Duodenal mucosa (tissue), 2 donors: ENCODE measurements around the gene SLC34A1.
"Not testable (repeated sequence)": the region's sequence is repeated elsewhere in the genome, so short reads cannot be mapped to it uniquely, and the experiment has no call there.

Source experiments
- H3K27ac ChIP-seq: one replicate; pipeline ENCODE4 v1.7.0; 2013; ENCODE audit warnings: low read depth, low read length
- H3K27me3 ChIP-seq, 2 donors: one replicate each; pipeline ENCODE4 v1.7.0; 2013; ENCODE audit warnings: low read length in 2 of 2, control low read depth in 1 of 2; ENCODE audit not compliant: insufficient read depth in 2 of 2, control insufficient read depth in 1 of 2
- H3K36me3 ChIP-seq, 2 donors: one replicate each; pipeline ENCODE4 v1.7.0; 2013; ENCODE audit warnings: low read length in 2 of 2, control low read depth in 1 of 2; ENCODE audit not compliant: insufficient read depth in 2 of 2, control insufficient read depth in 1 of 2
- H3K4me1 ChIP-seq, 2 donors: one replicate each; pipeline ENCODE4 v1.7.0; 2013; ENCODE audit warnings: low read length in 2 of 2, control low read depth in 1 of 2; ENCODE audit not compliant: insufficient read depth in 2 of 2, control insufficient read depth in 1 of 2
- H3K4me3 ChIP-seq, 2 donors: one replicate each; pipeline ENCODE4 v1.7.0; 2013; ENCODE audit warnings: low read length in 2 of 2, low read depth in 1 of 2
- H3K9ac ChIP-seq, 2 donors: one replicate each; pipeline ENCODE4 v1.7.0; 2013; ENCODE audit warnings: low read length in 2 of 2, low read depth in 1 of 2
- H3K9me3 ChIP-seq, 2 donors: one replicate each; pipeline ENCODE4 v1.7.0; 2013; ENCODE audit warnings: low read length in 2 of 2, control low read depth in 1 of 2; ENCODE audit not compliant: control insufficient read depth in 1 of 2

SLC34A1 gene

DNA sequence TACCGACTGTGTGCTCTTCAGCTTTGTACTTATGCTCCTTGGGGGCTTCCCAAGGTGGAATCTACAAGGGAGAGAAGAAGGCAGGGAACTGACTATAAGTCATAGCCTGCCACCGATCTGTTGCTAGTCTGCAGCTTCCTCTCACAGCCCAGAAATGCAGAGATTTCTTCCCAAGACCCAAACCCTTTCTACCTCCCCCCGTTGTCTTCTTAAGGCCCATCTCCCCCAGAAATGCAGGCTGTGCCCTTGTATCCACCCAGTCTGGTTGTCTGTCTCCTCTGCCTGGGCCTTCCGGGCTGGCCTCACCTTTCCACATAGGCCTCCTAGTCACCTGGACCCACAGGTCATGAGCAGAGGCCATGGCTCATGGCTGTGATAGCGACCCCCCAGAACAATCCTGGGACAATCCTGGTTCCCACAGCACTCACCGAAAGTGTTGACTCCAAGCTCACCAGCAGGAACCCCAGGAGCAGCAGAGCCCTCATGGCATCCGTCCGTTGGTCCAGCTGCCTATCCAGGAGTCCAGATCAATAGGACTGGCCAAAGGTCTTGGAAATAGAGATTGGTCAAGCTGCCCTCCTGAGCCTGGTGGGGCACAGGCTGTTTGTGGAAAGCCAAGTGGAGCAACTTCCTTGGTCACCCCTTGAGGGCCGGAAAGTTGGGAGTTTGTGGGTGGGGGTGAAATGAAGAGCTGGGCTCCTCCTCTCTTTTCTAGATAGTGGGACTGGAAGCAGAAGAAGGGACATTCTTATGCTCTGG lies 25.0 kb downstream of the SLC34A1 start, which contains the start of gene F12:
Gene F12, minus strand, starts transcription at position 522 of the 759 bp plus-strand sequence. Its CDS starts 37 bp downstream, at position 485.
- Histone ChIP-seq H3K4me3 (no peak within 1 kb of the TSS), H3K27ac (no peak within 1 kb of the TSS), H3K4me1 (peaks cover 22% of the 10 kb centered on the region in 2 donors), H3K27me3 (no peaks in the 10 kb centered on the region), H3K36me3 (no peaks in the 10 kb centered on the region), H3K9ac (no peak within 1 kb of the TSS), H3K9me3 (no peaks in the 10 kb centered on the region)

DNA sequence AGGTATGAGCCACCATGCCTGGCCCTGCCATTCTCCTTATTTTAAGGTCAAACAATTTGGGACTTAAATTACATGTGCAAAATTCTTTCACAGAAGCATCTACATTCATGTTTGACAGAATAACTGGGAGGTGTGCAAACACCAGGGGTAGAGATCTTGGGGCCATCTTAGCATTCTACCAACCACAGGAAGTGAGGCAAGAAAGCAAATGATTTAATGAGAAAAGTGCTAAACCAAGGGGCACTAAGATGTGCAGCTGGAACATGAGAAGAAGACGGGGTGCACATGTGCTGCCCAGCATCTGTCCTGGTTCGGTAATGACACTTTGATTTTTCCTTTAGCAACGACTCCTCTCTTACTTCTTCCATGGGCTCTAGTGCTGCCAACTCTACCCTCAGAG lies 26.3 kb downstream of the SLC34A1 start:
- no peaks in the 10 kb centered on the region for H3K36me3 ChIP-seq
- H3K4me3 ChIP-seq, result no peak overlapping the region
- no peaks in the 10 kb centered on the region for H3K27me3 ChIP-seq
- no peak overlapping the region for H3K9ac ChIP-seq
- H3K9me3 ChIP-seq, result no peaks in the 10 kb centered on the region
- H3K4me1 ChIP-seq, result peaks cover 10 to 12% of the 10 kb centered on the region in 2 donors
- H3K27ac ChIP-seq, result no peak overlapping the region

- H3K36me3 ChIP-seq, result no peaks in the 10 kb centered on the region
- H3K4me3 ChIP-seq, result peak overlapping the region; percentile 55 to 61
- peak overlapping the region; percentile 24 for H3K27ac ChIP-seq
- H3K9ac ChIP-seq, result peak overlapping the region; percentile 10 to 48
- no peaks in the 10 kb centered on the region for H3K27me3 ChIP-seq
- H3K4me1 ChIP-seq, result peaks cover 15 to 17% of the 10 kb centered on the region in 2 donors
- no peaks in the 10 kb centered on the region for H3K9me3 ChIP-seq
Observed at GRCh38 chr5:177412603-177413233, 28.5 kb downstream of the SLC34A1 start.

- Histone ChIP-seq H3K36me3 (no peaks in the 10 kb centered on the region), H3K4me3 (no peak overlapping the region)
Observed at GRCh38 chr5:177414481-177414880, 30.2 kb downstream of the SLC34A1 start.

GRCh38 chr5:177417081-177417480 lies 32.8 kb downstream of the SLC34A1 start:
- H3K9ac ChIP-seq, H3K9me3 ChIP-seq, H3K4me3 ChIP-seq, H3K27me3 ChIP-seq, H3K36me3 ChIP-seq, H3K27ac ChIP-seq: not testable (repeated sequence)
- H3K4me1 ChIP-seq, result peaks cover 15 to 18% of the 10 kb centered on the region in 2 donors

More at GRCh38 chr5:177414481-177414880, 30.2 kb downstream of the SLC34A1 start:
- Histone ChIP-seq H3K4me1 (peaks cover 15 to 17% of the 10 kb centered on the region in 2 donors), H3K9ac (no peak overlapping the region), H3K27me3 (no peaks in the 10 kb centered on the region), H3K9me3 (no peaks in the 10 kb centered on the region), H3K27ac (no peak overlapping the region)

- no peaks in the 10 kb centered on the region for H3K9me3 ChIP-seq
- no peak overlapping the region for H3K4me3 ChIP-seq
- H3K4me1 ChIP-seq, result peaks cover 8 to 13% of the 10 kb centered on the region in 2 donors
- no peaks in the 10 kb centered on the region for H3K36me3 ChIP-seq
- H3K9ac ChIP-seq, result no peak overlapping the region
- H3K27ac ChIP-seq, result no peak overlapping the region
- no peaks in the 10 kb centered on the region for H3K27me3 ChIP-seq
Observed at GRCh38 chr5:177419046-177419445, 34.8 kb downstream of the SLC34A1 start.

- H3K4me3 ChIP-seq, H3K27ac ChIP-seq, H3K9me3 ChIP-seq, H3K9ac ChIP-seq, H3K27me3 ChIP-seq, H3K36me3 ChIP-seq: not testable (repeated sequence)
- H3K4me1 ChIP-seq, result peaks cover 12 to 18% of the 10 kb centered on the region in 2 donors
Observed at GRCh38 chr5:177420472-177420871, 36.2 kb downstream of the SLC34A1 start.

DNA sequence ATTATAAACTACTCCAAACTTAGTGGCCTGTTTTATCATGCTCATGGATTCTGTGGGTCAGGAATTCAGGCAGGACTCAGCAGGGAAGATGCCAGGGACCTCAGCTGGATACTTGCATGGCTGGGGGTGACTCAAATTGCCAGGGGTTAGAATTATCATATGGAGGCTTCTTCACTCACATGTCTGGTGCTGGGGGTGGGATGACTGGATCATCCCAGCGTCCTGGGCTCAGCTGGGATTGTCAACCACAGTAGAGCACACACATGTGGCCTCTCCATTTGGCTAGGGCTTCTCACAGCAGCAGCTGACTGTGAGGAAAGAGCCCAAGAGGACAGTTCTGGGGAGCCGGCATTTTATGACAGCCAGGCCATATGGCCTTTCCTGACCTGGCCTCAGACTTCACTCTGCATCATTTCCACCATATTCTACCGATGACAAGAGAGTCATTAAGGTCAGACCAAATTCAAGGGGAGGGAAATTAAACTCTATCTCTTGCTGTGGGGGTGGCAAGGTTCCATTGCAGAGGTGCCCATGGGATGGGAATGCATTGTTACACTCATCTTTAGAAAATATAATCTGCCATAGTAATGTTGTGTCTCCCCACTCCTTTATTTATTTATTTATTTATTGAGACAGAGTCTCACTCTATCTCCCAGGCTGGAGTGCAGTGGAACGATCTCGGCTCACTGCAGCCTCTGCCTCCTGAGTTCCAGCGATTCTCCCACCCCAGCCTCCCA lies 37.0 kb downstream of the SLC34A1 start:
- Histone ChIP-seq H3K36me3 (no peaks in the 10 kb centered on the region), H3K27ac (no peak overlapping the region), H3K27me3 (no peaks in the 10 kb centered on the region), H3K9me3 (no peaks in the 10 kb centered on the region), H3K4me1 (peaks cover 12 to 18% of the 10 kb centered on the region in 2 donors), H3K9ac (no peak overlapping the region), H3K4me3 (no peak overlapping the region)

- H3K9ac ChIP-seq, result no peak overlapping the region
- peaks cover 24 to 26% of the 10 kb centered on the region in 2 donors for H3K4me1 ChIP-seq
- H3K36me3 ChIP-seq, result no peaks in the 10 kb centered on the region
- no peak overlapping the region for H3K27ac ChIP-seq
- no peaks in the 10 kb centered on the region for H3K27me3 ChIP-seq
- no peak overlapping the region for H3K4me3 ChIP-seq
- H3K9me3 ChIP-seq, result no peaks in the 10 kb centered on the region
Observed at GRCh38 chr5:177423671-177424070, 39.4 kb downstream of the SLC34A1 start.
